Fibroblast of lung (primary cell): ENCODE results near the gene DHRS7.

Experiments
- CTCF ChIP-seq, 2 donors: IDR thresholded peaks in 1 of 2; conservative IDR thresholded peaks in 1 of 2; 1 replicate in 1 of 2; 2 replicates in 1 of 2; pipeline ENCODE4 v1.5.1; 2011 to 2012; ENCODE audit warnings: low read length in 2 of 2, control low read depth in 1 of 2, inconsistent platforms in 1 of 2, low read depth in 1 of 2, mild to moderate bottlenecking in 1 of 2
- EZH2 ChIP-seq: IDR thresholded peaks from 2 replicates; pipeline ENCODE4 v1.5.1; 2012; ENCODE audit warnings: low read length, control low read depth, mild to moderate bottlenecking; ENCODE audit errors: missing control alignments

- TF ChIP-seq CTCF (conservative IDR thresholded peaks at IDR 0.05 in 1 of 2, IDR thresholded peaks at IDR 0.05 in 1 of 2; ENCODE audit: low read depth in 1 of 2, low read length in 2 of 2), result no peak
- TF ChIP-seq EZH2, result no peak
Measured at GRCh38 chr14:60210703-60211102, 45.5 kb upstream of the DHRS7 start.
